Stimulated activated naive B cell treated with anti-CD40 and anti-IgM and Interleukin-4, amounts not matched to agents 10 μg/mL and 1 μg/mL and 100 μg/mL, for 72 hours (primary cell): ENCODE results near the gene ZNF185.
A peak's percentile ranks its signal among the peaks of the same experiment; 100 is the strongest.
"Not testable (repeated sequence)": the region's sequence is repeated elsewhere in the genome, so short reads cannot be mapped to it uniquely, and the experiment has no call there.

Experiments
- ATAC-seq, 2 donors: fragments of 150-1000 bp; cut with Tn5 transposase; replicated peaks; 2 replicates each; pipeline ENCODE4 v1.10.0; 2021; ENCODE audit warnings: moderate library complexity in 1 of 2
- DNase-seq: peaks from one replicate; pipeline ENCODE4 v3.0.0; 2021
- H3K27ac Mint-ChIP-seq: one replicate; pipeline ENCODE4 v1.8.0; 2022; ENCODE audit warnings: mild to moderate bottlenecking, mixed read lengths
- H3K27me3 Mint-ChIP-seq, 2 donors: one replicate each; pipeline ENCODE4 v1.8.0; 2022; ENCODE audit warnings: mixed read lengths in 2 of 2
- H3K36me3 Mint-ChIP-seq, 2 donors: one replicate each; pipeline ENCODE4 v1.8.0; 2022; ENCODE audit warnings: mixed read lengths in 2 of 2, mild to moderate bottlenecking in 1 of 2
- H3K4me1 Mint-ChIP-seq, 2 donors: one replicate each; pipeline ENCODE4 v1.8.0; 2022; ENCODE audit warnings: mixed read lengths in 2 of 2, mild to moderate bottlenecking in 1 of 2
- H3K4me3 Mint-ChIP-seq, 2 donors: one replicate each; pipeline ENCODE4 v1.8.0; 2022; ENCODE audit warnings: mild to moderate bottlenecking in 2 of 2, mixed read lengths in 2 of 2, moderate library complexity in 1 of 2
- H3K9me3 Mint-ChIP-seq, 2 donors: one replicate each; pipeline ENCODE4 v1.8.0; 2022; ENCODE audit warnings: mixed read lengths in 2 of 2, mild to moderate bottlenecking in 1 of 2

Gene ZNF185

GRCh38 chrX:152901816-152902501 is 4.1 kb downstream of the ZNF185 start:
- no peak overlapping the region for H3K27ac Mint-ChIP-seq

GRCh38 chrX:152902502-152902820 is 4.6 kb downstream of the ZNF185 start:
- H3K27ac Mint-ChIP-seq: no peak overlapping the region
- H3K9me3 Mint-ChIP-seq: no peaks in the 10 kb centered on the region
- H3K4me1 Mint-ChIP-seq: no peaks in the 10 kb centered on the region
- H3K4me3 Mint-ChIP-seq: no peak overlapping the region
- H3K36me3 Mint-ChIP-seq: no peaks in the 10 kb centered on the region
- DNase-seq (no peak), ATAC-seq (no peak)
- H3K27me3 Mint-ChIP-seq: peaks cover 22 to 42% of the 10 kb centered on the region in 2 donors

More at GRCh38 chrX:152901816-152902501, 4.1 kb downstream of the ZNF185 start:
- Mint-ChIP-seq H3K4me1 (no peaks in the 10 kb centered on the region), H3K4me3 (no peak overlapping the region), H3K36me3 (no peaks in the 10 kb centered on the region), H3K9me3 (no peaks in the 10 kb centered on the region), H3K27me3 (peaks cover 22 to 39% of the 10 kb centered on the region in 2 donors)
- ATAC-seq (no peak), DNase-seq (no peak)

- no peak overlapping the region for H3K27ac Mint-ChIP-seq
- no peak for DNase-seq
- H3K36me3 Mint-ChIP-seq: no peaks in the 10 kb centered on the region
- H3K9me3 Mint-ChIP-seq: no peaks in the 10 kb centered on the region
- ATAC-seq: no peak
- H3K27me3 Mint-ChIP-seq: peaks cover 22 to 44% of the 10 kb centered on the region in 2 donors
- no peaks in the 10 kb centered on the region for H3K4me1 Mint-ChIP-seq
- no peak overlapping the region for H3K4me3 Mint-ChIP-seq
Observed at GRCh38 chrX:152903589-152903988, 5.7 kb downstream of the ZNF185 start.

- Mint-ChIP-seq H3K9me3 (no peaks in the 10 kb centered on the region), H3K27me3 (peaks cover 22 to 39% of the 10 kb centered on the region in 2 donors), H3K4me3 (no peak overlapping the region), H3K4me1 (no peaks in the 10 kb centered on the region), H3K36me3 (no peaks in the 10 kb centered on the region), H3K27ac (no peak overlapping the region)
- DNase-seq: no peak
- ATAC-seq: peak in 1 of 2 donors; percentile 71
Observed at GRCh38 chrX:152904151-152905080, 6.5 kb downstream of the ZNF185 start.

- Mint-ChIP-seq H3K4me3 (no peak overlapping the region), H3K27ac (no peak overlapping the region), H3K27me3 (peaks cover 20 to 32% of the 10 kb centered on the region in 2 donors), H3K4me1 (no peaks in the 10 kb centered on the region), H3K9me3 (no peaks in the 10 kb centered on the region), H3K36me3 (no peaks in the 10 kb centered on the region)
- no peak for DNase-seq
- no peak for ATAC-seq
Observed at GRCh38 chrX:152905081-152905420, 7.2 kb downstream of the ZNF185 start.

GRCh38 chrX:152907084-152907651 is 9.3 kb downstream of the ZNF185 start:
- peak in 1 of 2 donors; percentile 62 for ATAC-seq
- Mint-ChIP-seq H3K36me3 (no peaks in the 10 kb centered on the region), H3K9me3 (no peaks in the 10 kb centered on the region), H3K27me3 (peaks cover 15 to 19% of the 10 kb centered on the region in 2 donors), H3K4me1 (no peaks in the 10 kb centered on the region), H3K4me3 (no peak overlapping the region), H3K27ac (no peak overlapping the region)
- no peak for DNase-seq

- H3K9me3 Mint-ChIP-seq: no peaks in the 10 kb centered on the region
- no peak overlapping the region for H3K27ac Mint-ChIP-seq
- DNase-seq: no peak
- H3K4me1 Mint-ChIP-seq: no peaks in the 10 kb centered on the region
- no peak overlapping the region for H3K4me3 Mint-ChIP-seq
- peaks cover 8 to 13% of the 10 kb centered on the region in 2 donors for H3K27me3 Mint-ChIP-seq
- no peak for ATAC-seq
- H3K36me3 Mint-ChIP-seq: no peaks in the 10 kb centered on the region
Observed at GRCh38 chrX:152908486-152908885, 10.6 kb downstream of the ZNF185 start.

GRCh38 chrX:152910018-152910417 is 12.2 kb downstream of the ZNF185 start:
- not testable (repeated sequence) for H3K36me3 Mint-ChIP-seq, DNase-seq, H3K9me3 Mint-ChIP-seq, H3K4me1 Mint-ChIP-seq, H3K4me3 Mint-ChIP-seq
- Mint-ChIP-seq H3K27ac (peak overlapping the region; percentile 31), H3K27me3 (peaks cover 13 to 20% of the 10 kb centered on the region in 2 donors)
- ATAC-seq: peak in 1 of 2 donors; percentile 59

GRCh38 chrX:152912106-152912505 is 14.2 kb downstream of the ZNF185 start:
- Mint-ChIP-seq H3K4me1 (peaks cover 0 to 2% of the 10 kb centered on the region in 2 donors), H3K4me3 (no peak overlapping the region), H3K27me3 (peaks cover 6 to 17% of the 10 kb centered on the region in 2 donors), H3K9me3 (no peaks in the 10 kb centered on the region), H3K36me3 (no peaks in the 10 kb centered on the region), H3K27ac (no peak overlapping the region)
- DNase-seq (no peak), ATAC-seq (no peak)

- Mint-ChIP-seq H3K27ac (no peak overlapping the region), H3K4me1 (peaks cover 0 to 2% of the 10 kb centered on the region in 2 donors), H3K4me3 (no peak overlapping the region)
Observed at GRCh38 chrX:152912641-152913040, 14.8 kb downstream of the ZNF185 start.

GRCh38 chrX:152913346-152913745 is 15.5 kb downstream of the ZNF185 start:
- H3K36me3 Mint-ChIP-seq: no peaks in the 10 kb centered on the region
- no peak overlapping the region for H3K27ac Mint-ChIP-seq
- H3K27me3 Mint-ChIP-seq: peaks cover 4 to 7% of the 10 kb centered on the region in 2 donors
- H3K4me3 Mint-ChIP-seq: no peak overlapping the region
- no peak for DNase-seq
- no peak for ATAC-seq
- H3K9me3 Mint-ChIP-seq: no peaks in the 10 kb centered on the region
- H3K4me1 Mint-ChIP-seq: peaks cover 0 to 2% of the 10 kb centered on the region in 2 donors

More at GRCh38 chrX:152912641-152913040, 14.8 kb downstream of the ZNF185 start:
- DNase-seq (no peak), ATAC-seq (no peak)
- peaks cover 4 to 11% of the 10 kb centered on the region in 2 donors for H3K27me3 Mint-ChIP-seq
- H3K36me3 Mint-ChIP-seq: no peaks in the 10 kb centered on the region
- no peaks in the 10 kb centered on the region for H3K9me3 Mint-ChIP-seq

GRCh38 chrX:152913910-152914309 is 16.0 kb downstream of the ZNF185 start:
- Mint-ChIP-seq H3K27me3 (peaks cover 4 to 7% of the 10 kb centered on the region in 2 donors), H3K9me3 (no peaks in the 10 kb centered on the region), H3K4me1 (peaks cover 0 to 2% of the 10 kb centered on the region in 2 donors), H3K36me3 (no peaks in the 10 kb centered on the region), H3K4me3 (no peak overlapping the region), H3K27ac (no peak overlapping the region)
- DNase-seq (no peak), ATAC-seq (no peak)

GRCh38 chrX:152915541-152916241 is 17.8 kb downstream of the ZNF185 start:
- H3K36me3 Mint-ChIP-seq: no peaks in the 10 kb centered on the region
- H3K4me3 Mint-ChIP-seq: no peak overlapping the region
- DNase-seq: peak; percentile 20
- H3K27ac Mint-ChIP-seq: no peak overlapping the region
- H3K4me1 Mint-ChIP-seq: peaks cover 0 to 2% of the 10 kb centered on the region in 2 donors
- H3K9me3 Mint-ChIP-seq: no peaks in the 10 kb centered on the region
- H3K27me3 Mint-ChIP-seq: peaks cover 4 to 7% of the 10 kb centered on the region in 2 donors
- peak; percentile 78 to 80 for ATAC-seq
